Measurements from ENCODE around the gene TSPAN13.

- no peak for TF ChIP-seq CTCF (conservative IDR thresholded peaks at IDR 0.05; ENCODE audit: low read depth, low read length)
- no peak for TF ChIP-seq MAZ (IDR thresholded peaks at IDR 0.05; ENCODE audit: borderline replicate concordance, low read depth, low read length)
- TF ChIP-seq BHLHE40 (IDR thresholded peaks at IDR 0.05; ENCODE audit: low read depth, low read length): no peak
- TF ChIP-seq POLR2A (IDR thresholded peaks at IDR 0.05; ENCODE audit: low read depth, low read length): no peak
- no peak for TF ChIP-seq RAD21 (IDR thresholded peaks at IDR 0.05; ENCODE audit: low read length)
- no peak for TF ChIP-seq NFE2L2 (IDR thresholded peaks at IDR 0.05; ENCODE audit: low read depth, low read length)
- no peak for TF ChIP-seq MXI1 (IDR thresholded peaks at IDR 0.05; ENCODE audit: borderline replicate concordance, low read depth, low read length)
- TF ChIP-seq CEBPB (IDR thresholded peaks at IDR 0.05; ENCODE audit: low read depth, low read length): no peak
Observed at GRCh38 chr7:16776053-16776452, 22.5 kb downstream of the TSPAN13 start.
